ENCODE measurements around the gene INKA2.

INKA2 gene

DNA sequence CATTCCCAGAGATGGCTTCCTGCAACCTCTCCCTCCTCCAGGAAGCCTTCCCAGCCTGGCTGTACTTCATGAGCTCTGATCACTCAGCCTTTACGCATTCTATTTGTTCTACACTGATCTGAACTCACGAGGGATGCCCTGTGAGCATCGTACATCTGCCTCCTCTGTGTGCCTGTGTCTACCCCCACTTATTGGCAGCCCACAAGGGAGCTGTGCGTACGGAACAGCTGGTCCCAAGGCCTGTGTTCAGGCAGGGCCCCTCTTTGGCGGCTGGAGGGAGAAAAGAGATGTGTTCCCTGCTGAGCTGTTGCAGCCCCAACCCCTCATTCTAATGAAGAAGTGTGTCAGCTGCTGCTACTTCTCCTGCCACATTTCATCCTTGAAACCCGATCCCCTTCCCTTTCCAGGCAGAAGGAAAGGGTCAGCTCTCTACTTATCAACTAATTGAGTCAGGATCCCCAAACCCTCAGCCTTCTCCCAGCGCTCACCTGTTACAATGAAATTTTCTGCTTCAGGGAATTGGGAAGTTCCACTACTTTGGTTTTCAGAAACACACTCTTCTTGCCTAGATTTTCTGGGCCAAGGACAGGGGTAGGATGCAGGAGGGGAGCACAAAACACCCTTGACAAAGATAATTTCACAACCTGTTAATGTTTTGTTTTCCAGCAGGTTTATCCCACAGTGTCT lies 3.2 kb downstream of the INKA2 start:
- H3K4me3 ChIP-seq (ENCODE audit: low read length) = no peak overlapping the region
- no peak for DNase-seq (ENCODE audit: low read depth, low spot score)

- DNase-seq (ENCODE audit: low read depth, low spot score) = no peak
- no peak overlapping the region for H3K4me3 ChIP-seq (ENCODE audit: low read length)
Measured at GRCh38 chr1:111735321-111735720, 3.9 kb downstream of the INKA2 start.

DNA sequence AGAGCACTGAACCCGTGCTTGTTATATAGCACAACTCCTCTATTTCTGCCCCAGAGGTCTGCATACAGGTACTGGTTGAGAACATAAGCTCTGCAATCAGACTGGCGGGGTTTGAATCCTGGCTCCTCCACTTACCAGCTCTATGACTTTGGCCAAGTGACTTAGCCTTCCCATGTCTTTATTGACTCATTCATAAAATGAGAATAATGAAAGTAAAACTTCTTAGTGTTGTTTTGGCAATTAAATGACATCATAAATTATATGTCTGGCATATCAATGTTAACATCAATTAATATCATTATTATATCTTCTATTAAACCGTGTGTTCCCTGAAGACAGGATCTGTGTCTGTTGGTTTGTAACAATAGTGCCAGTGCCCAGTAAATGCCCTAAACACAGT lies 4.3 kb downstream of the INKA2 start:
- H3K4me3 ChIP-seq (ENCODE audit: low read length) = no peak overlapping the region
- no peak for DNase-seq (ENCODE audit: low read depth, low spot score)

GRCh38 chr1:111734426-111734825 lies 4.8 kb downstream of the INKA2 start:
- DNase-seq (ENCODE audit: low read depth, low spot score) = no peak
- no peak overlapping the region for H3K4me3 ChIP-seq (ENCODE audit: low read length)

- H3K4me3 ChIP-seq (ENCODE audit: low read length) = no peak overlapping the region
- no peak for DNase-seq (ENCODE audit: low read depth, low spot score)
Measured at GRCh38 chr1:111733992-111734341, 5.2 kb downstream of the INKA2 start.

DNA sequence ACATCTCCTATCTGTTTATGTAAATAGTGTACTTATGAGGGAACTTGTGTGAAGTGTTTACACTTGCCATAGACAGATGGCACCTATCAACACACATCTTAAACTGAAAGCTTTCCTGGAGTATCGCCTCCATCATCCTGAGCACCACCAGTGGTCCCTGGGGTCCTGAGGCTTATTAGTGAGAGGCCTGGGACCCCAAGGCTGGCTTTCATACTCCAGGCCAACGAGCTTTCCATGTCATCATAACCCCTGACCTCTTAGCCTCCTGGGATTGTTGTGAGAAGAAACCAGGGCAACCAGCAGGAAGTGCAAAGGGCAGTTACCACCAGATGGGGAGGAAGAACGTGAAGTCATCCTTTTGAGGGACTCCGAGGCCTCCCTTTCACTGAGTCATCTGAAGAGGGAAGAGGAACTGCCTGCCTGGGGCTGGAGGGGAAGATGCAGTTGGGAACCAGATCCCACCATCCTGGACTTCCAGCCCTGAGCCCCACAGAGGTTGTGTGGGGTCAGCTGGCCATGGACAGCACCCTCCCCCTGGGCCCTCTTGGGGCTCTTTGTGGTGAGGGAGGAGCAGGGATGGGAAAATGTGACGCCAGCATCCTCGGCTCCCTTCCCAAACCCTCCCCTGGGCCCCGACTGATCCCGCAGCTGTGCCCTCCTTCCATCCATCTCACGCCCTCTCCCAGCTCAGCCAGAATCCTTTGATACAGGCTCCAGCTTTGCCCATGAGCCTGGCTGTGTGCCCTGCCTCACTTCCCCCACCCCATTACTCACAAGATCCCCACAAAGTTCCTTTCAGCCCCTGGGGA lies 5.8 kb downstream of the INKA2 start:
- DNase-seq (ENCODE audit: low read depth, low spot score) = no peak
- H3K4me3 ChIP-seq (ENCODE audit: low read length) = no peak overlapping the region

DNA sequence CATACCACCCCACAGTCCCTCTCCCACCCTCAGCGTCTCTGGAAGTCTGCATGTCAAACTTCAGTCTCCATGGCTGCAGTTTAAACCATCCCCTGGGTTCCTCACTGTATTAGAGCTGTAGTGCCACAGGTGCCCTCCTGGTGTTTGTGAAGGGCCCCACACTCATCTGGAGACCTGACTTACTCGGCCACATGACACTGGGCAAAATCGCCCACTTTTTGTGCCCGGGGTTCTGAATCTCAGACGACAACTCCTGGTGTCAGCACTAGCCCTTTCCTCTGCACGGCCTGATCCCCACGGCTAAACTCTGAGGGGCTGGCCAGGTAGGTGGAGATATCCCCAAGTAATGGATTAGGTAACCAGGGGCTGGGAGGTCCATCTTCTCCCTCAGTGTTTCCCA lies 6.5 kb downstream of the INKA2 start:
- no peak for DNase-seq (ENCODE audit: low read depth, low spot score)
- no peak overlapping the region for H3K4me3 ChIP-seq (ENCODE audit: low read length)

- no peak for DNase-seq (ENCODE audit: low read depth, low spot score)
Measured at GRCh38 chr1:111731956-111732355, 7.2 kb downstream of the INKA2 start.

GRCh38 chr1:111730706-111731105 lies 8.5 kb downstream of the INKA2 start:
- DNase-seq (ENCODE audit: low read depth, low spot score) = no peak
- no peak overlapping the region for H3K4me3 ChIP-seq (ENCODE audit: low read length)

More at GRCh38 chr1:111731956-111732355, 7.2 kb downstream of the INKA2 start:
- no peak overlapping the region for H3K4me3 ChIP-seq (ENCODE audit: low read length)

DNA sequence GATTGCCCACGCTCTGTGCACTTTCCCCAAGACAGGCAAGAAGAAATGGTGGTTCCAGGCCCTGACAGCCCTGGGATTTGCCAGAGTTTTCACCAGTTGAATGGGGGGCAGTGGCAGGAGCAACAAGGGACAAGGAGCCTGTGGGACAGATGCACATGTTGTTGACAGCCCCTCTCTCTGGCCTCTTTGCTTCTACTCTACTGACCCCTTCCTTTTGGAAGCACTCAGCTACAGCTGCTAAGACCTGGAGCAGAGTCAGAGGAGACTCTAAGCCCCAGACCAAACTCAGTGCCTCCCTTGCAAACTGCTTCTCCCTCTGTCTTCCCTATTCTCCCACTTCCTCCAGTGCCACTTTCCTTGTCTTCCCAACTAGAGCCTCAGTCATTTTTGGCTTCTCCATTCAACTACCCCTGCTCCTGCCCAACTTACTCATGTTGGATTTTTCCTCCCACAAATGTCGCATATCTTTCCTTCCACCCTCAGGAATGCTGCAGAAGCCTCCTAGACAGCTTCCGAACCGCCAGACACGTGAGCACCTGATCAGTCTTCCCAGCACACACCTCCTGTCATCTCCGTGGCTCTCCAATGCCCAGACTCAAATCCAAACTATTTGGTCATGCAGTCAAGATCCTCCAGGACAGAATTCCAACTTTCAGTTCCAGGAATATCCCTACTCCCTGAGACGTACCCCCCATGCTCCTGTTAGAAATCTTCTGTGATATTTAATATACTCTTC lies 9.1 kb downstream of the INKA2 start:
- DNase-seq (ENCODE audit: low read depth, low spot score) = no peak
- H3K4me3 ChIP-seq (ENCODE audit: low read length) = no peak overlapping the region

- H3K4me3 ChIP-seq (ENCODE audit: low read length) = no peak overlapping the region
- DNase-seq (ENCODE audit: low read depth, low spot score) = no peak
Measured at GRCh38 chr1:111729271-111729921, 9.8 kb downstream of the INKA2 start.

- H3K4me3 ChIP-seq (ENCODE audit: low read length) = no peak overlapping the region
- DNase-seq (ENCODE audit: low read depth, low spot score) = no peak
Measured at GRCh38 chr1:111727056-111727455, 12.1 kb downstream of the INKA2 start.

- no peak overlapping the region for H3K4me3 ChIP-seq (ENCODE audit: low read length)
- DNase-seq (ENCODE audit: low read depth, low spot score) = no peak
Measured at GRCh38 chr1:111725192-111725591, 14.0 kb downstream of the INKA2 start.

- no peak overlapping the region for H3K4me3 ChIP-seq (ENCODE audit: low read length)
- DNase-seq (ENCODE audit: low read depth, low spot score) = no peak
Measured at GRCh38 chr1:111723871-111724270, 15.3 kb downstream of the INKA2 start.

GRCh38 chr1:111723091-111723806 lies 15.9 kb downstream of the INKA2 start:
- DNase-seq (ENCODE audit: low read depth, low spot score) = no peak
- no peak overlapping the region for H3K4me3 ChIP-seq (ENCODE audit: low read length)

- no peak for DNase-seq (ENCODE audit: low read depth, low spot score)
- no peak overlapping the region for H3K4me3 ChIP-seq (ENCODE audit: low read length)
Measured at GRCh38 chr1:111720977-111721786, 18.0 kb downstream of the INKA2 start.

GRCh38 chr1:111720274-111720976 lies 18.8 kb downstream of the INKA2 start:
- no peak overlapping the region for H3K4me3 ChIP-seq (ENCODE audit: low read length)
- DNase-seq (ENCODE audit: low read depth, low spot score) = no peak

DNA sequence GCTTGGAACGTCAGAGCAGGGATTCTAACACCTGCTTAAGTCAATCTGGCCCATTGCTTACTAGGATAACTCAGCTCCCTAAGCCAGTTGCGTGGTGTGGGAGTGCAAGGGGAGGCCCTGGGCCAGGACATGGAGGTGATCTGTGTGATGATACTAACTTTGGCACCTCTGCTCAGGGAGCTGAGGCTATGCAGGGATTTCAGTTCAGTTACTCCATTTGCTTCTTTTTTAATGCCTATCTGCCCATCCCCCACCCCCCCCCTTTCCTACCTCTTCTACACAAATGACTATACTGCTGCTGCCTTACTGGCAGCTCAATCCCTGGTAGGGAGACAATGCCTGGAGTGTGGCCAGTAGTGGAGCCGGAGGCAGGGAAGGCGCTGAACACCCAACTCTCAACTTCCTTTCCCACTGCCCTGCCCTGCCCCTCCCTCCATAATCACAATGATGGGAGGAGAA lies 19.5 kb downstream of the INKA2 start:
- no peak for DNase-seq (ENCODE audit: low read depth, low spot score)
- H3K4me3 ChIP-seq (ENCODE audit: low read length) = no peak overlapping the region

All from Jurkat, Clone E6-1 (cell line).